OCI-LY7 (cell line): ENCODE measurements around the gene TBC1D9B. TPM values are rescaled to one million over a fixed set of nuclear protein-coding genes. Genes with fewer than 3 reads are reported as not detected.
A peak's percentile ranks its signal among the peaks of the same experiment; 100 is the strongest.

Experiments used
- BruUV-seq: library from RNA; stranded (reverse); fragments of 400-500 nt; replicated peaks from 2 replicates; lab custom pipeline; 2021; lab: Mats Ljungman, UMichigan
- CTCF ChIA-PET: fragments of 300-600 bp; sonication (Branson Sonifier 250); formaldehyde crosslinking; loops from one replicate; lab custom pipeline; 2022; ENCODE audit warnings: antibody characterized with exemption; ENCODE audit not compliant: unreplicated experiment; lab: Charles Lee
- POLR2A ChIA-PET: fragments of 300-600 bp; sonication (Branson Sonifier 250); formaldehyde crosslinking; loops from one replicate; lab custom pipeline; 2022; ENCODE audit warnings: antibody characterized with exemption; lab: Charles Lee
- DNase-seq: peaks from one replicate; pipeline ENCODE4 v3.0.0-alpha.2; 2015; ENCODE audit warnings: low spot score
- H2AFZ ChIP-seq: fragments of 200-600 bp; sonication (generic), shearing (Covaris generic); 2 replicates; pipeline ENCODE4 v1.6.1; 2014; ENCODE audit warnings: mild to moderate bottlenecking, antibody characterized with exemption, low read length, moderate library complexity
- H3K27ac ChIP-seq: fragments of 200-600 bp; sonication (generic); 2 replicates; pipeline ENCODE4 v1.5.1; 2014; ENCODE audit warnings: mixed run types, low read depth, mild to moderate bottlenecking, moderate library complexity, low read length, inconsistent platforms; ENCODE audit not compliant: poor library complexity, severe bottlenecking
- H3K36me3 ChIP-seq: fragments of 200-600 bp; sonication (generic); 2 replicates; pipeline ENCODE4 v1.6.1; 2014; ENCODE audit warnings: mild to moderate bottlenecking, antibody characterized with exemption, low read length, moderate library complexity, mixed read lengths; ENCODE audit not compliant: insufficient read depth
- H3K4me1 ChIP-seq: fragments of 200-600 bp; sonication (generic); 2 replicates; pipeline ENCODE4 v1.5.1; 2014; ENCODE audit warnings: mild to moderate bottlenecking, low read length; ENCODE audit not compliant: insufficient read depth, poor library complexity, severe bottlenecking
- H3K4me2 ChIP-seq: fragments of 200-600 bp; sonication (generic); 2 replicates; pipeline ENCODE4 v1.6.1; 2014; ENCODE audit warnings: mild to moderate bottlenecking, low read length
- H3K4me3 ChIP-seq: fragments of 200-600 bp; sonication (generic); 2 replicates; pipeline ENCODE4 v1.5.1; 2014; ENCODE audit warnings: mild to moderate bottlenecking, low read depth, low read length; ENCODE audit not compliant: poor library complexity, severe bottlenecking
- H3K79me2 ChIP-seq: fragments of 200-600 bp; sonication (generic); 2 replicates; pipeline ENCODE4 v1.6.1; 2016; ENCODE audit warnings: low read depth, mild to moderate bottlenecking, low read length, moderate library complexity, mixed read lengths; ENCODE audit not compliant: insufficient read depth
- H3K9me2 ChIP-seq: fragments of 200-600 bp; sonication (generic); 2 replicates; pipeline ENCODE4 v1.6.1; 2016; ENCODE audit warnings: mild to moderate bottlenecking, low read length, mixed read lengths; ENCODE audit not compliant: insufficient read depth
- H3K9me3 ChIP-seq: fragments of 200-600 bp; sonication (generic); 2 replicates; pipeline ENCODE4 v1.6.1; 2014; ENCODE audit warnings: mild to moderate bottlenecking, mixed run types, low read length, mixed read lengths
- H4K20me1 ChIP-seq: fragments of 200-600 bp; sonication (generic); 2 replicates; pipeline ENCODE4 v1.6.1; 2014; ENCODE audit warnings: mild to moderate bottlenecking, antibody characterized with exemption, low read length, moderate library complexity, mixed read lengths; ENCODE audit not compliant: insufficient read depth
- CTCF ChIP-seq: fragments of 200-600 bp; sonication (generic); conservative IDR thresholded peaks from 2 replicates; pipeline ENCODE4 v1.5.1; 2014; ENCODE audit warnings: mild to moderate bottlenecking, antibody characterized with exemption, low read length, moderate library complexity, mixed read lengths
- EZH2phosphoT487 ChIP-seq: fragments of 200-600 bp; sonication (generic); IDR thresholded peaks from 2 replicates; pipeline ENCODE4 v1.6.1; 2018; ENCODE audit warnings: low read depth, borderline replicate concordance, mild to moderate bottlenecking, mixed run types, antibody characterized with exemption, low read length, moderate library complexity, mixed read lengths
- intact Hi-C: fragments of 100-400 bp; cut with micrococcal nuclease; formaldehyde crosslinking; loops from one replicate; pipeline ENCODE4 v1.10.0; 2022; ENCODE audit not compliant: unreplicated experiment
- total RNA-seq, 2 experiments: library from RNA; depleted of rRNA in 1 of 2; stranded (reverse); fragments of >200 nt in 1 of 2; shearing (Covaris generic) in 1 of 2; gene quantifications; 2 replicates each; pipeline ENCODE4 v1.2.3, GENCODE V29; 2014 to 2022

Gene TBC1D9B
- total RNA-seq, 2 experiments from 2014 or later: 52.2 to 106 TPM

- peaks cover 32% of the 10 kb centered on the region for H3K4me1 ChIP-seq
- peak within 1 kb of the TSS; percentile 56; the same call in 1 of the 2 replicates for H2AFZ ChIP-seq
- BruUV-seq: no TSS peak
- peak; percentile 88 for DNase-seq
- intact Hi-C loops: loop anchor here (1.0 to 10.0 kb wide), 2 partner anchors 38 to 674 kb away; partner anchors contain the start of genes CNOT6 and MRNIP
- TF ChIP-seq EZH2phosphoT487 (no peak), CTCF (no peak)
- no peaks in the 10 kb centered on the region for H3K9me3 ChIP-seq
- POLR2A ChIA-PET: no interaction called here
- CTCF ChIA-PET: no interaction called here
- H3K4me3 ChIP-seq: peak within 1 kb of the TSS; percentile 99
- no peaks in the 10 kb centered on the region for H3K9me2 ChIP-seq
- H3K4me2 ChIP-seq: peak within 1 kb of the TSS; percentile 95
- peak within 1 kb of the TSS; percentile 59 for H3K27ac ChIP-seq
- peaks cover 22% of the 10 kb centered on the region; the same call in 1 of the 2 replicates for H3K79me2 ChIP-seq
- H3K36me3 ChIP-seq: peaks cover 30% of the 10 kb centered on the region
- H4K20me1 ChIP-seq: peaks cover 4% of the 10 kb centered on the region; the same call in 1 of the 2 replicates
Observed at GRCh38 chr5:179820483-179821297, 87.0 kb downstream of the TBC1D9B start, which contains the start of gene SQSTM1. Gene SQSTM1, plus strand, starts transcription at chr5:179820905. Its CDS starts 32 bp downstream, at chr5:179820937.

- no peaks in the 10 kb centered on the region for H3K9me3 ChIP-seq
- POLR2A ChIA-PET: no interaction called here
- H3K79me2 ChIP-seq: peaks cover 22% of the 10 kb centered on the region; the same call in 1 of the 2 replicates
- BruUV-seq: no TSS peak
- no peaks in the 10 kb centered on the region for H3K9me2 ChIP-seq
- H4K20me1 ChIP-seq: peaks cover 4% of the 10 kb centered on the region; the same call in 1 of the 2 replicates
- TF ChIP-seq CTCF: no peak
- TF ChIP-seq EZH2phosphoT487: no peak
- H3K4me3 ChIP-seq: peak overlapping the region; percentile 99
- peak overlapping the region; percentile 95 for H3K4me2 ChIP-seq
- peaks cover 24% of the 10 kb centered on the region for H3K36me3 ChIP-seq
- H3K4me1 ChIP-seq: peaks cover 32% of the 10 kb centered on the region
- H2AFZ ChIP-seq: peak overlapping the region; percentile 56; the same call in 1 of the 2 replicates
- no peak for DNase-seq
- CTCF ChIA-PET: no interaction called here
- H3K27ac ChIP-seq: peak overlapping the region; percentile 59
- intact Hi-C loops: loop anchor here (1.0 to 10.0 kb wide), 2 partner anchors 38 to 675 kb away; partner anchors contain the start of genes CNOT6 and MRNIP
Observed at GRCh38 chr5:179820127-179820482, 87.6 kb downstream of the TBC1D9B start.
